GM06990 (cell line): ENCODE results near the gene ZSCAN5B.

Experiments used
- DNase-seq: peaks from one replicate; pipeline ENCODE4 v3.0.0-alpha.2; 2011; ENCODE audit not compliant: insufficient read length; ENCODE audit errors: extremely low read depth
- H3K27me3 ChIP-seq: replicated peaks from 2 replicates; pipeline ENCODE4 v1.6.0; 2011; ENCODE audit warnings: low read length; ENCODE audit not compliant: control insufficient read depth, insufficient read depth
- H3K36me3 ChIP-seq: 2 replicates; pipeline ENCODE4 v1.5.1; 2011; ENCODE audit warnings: low read length; ENCODE audit not compliant: control insufficient read depth, insufficient read depth
- H3K4me3 ChIP-seq: replicated peaks from 2 replicates; pipeline ENCODE4 v1.5.1; 2011; ENCODE audit warnings: low read depth, mild to moderate bottlenecking, control low read depth, low read length
- CTCF ChIP-seq: IDR thresholded peaks from 2 replicates; pipeline ENCODE4 v1.5.1; 2011; ENCODE audit warnings: low read length, control low read depth, mild to moderate bottlenecking, inconsistent platforms; ENCODE audit not compliant: insufficient read depth, poor library complexity, severe bottlenecking

The ZSCAN5B gene

GRCh38 chr19:56167064-56167578 is 30.5 kb downstream of the ZSCAN5B start:
- Histone ChIP-seq H3K4me3 (no peak overlapping the region), H3K27me3 (no peaks in the 10 kb centered on the region), H3K36me3 (no peaks in the 10 kb centered on the region)
- no peak for TF ChIP-seq CTCF
- no peak for DNase-seq

DNA sequence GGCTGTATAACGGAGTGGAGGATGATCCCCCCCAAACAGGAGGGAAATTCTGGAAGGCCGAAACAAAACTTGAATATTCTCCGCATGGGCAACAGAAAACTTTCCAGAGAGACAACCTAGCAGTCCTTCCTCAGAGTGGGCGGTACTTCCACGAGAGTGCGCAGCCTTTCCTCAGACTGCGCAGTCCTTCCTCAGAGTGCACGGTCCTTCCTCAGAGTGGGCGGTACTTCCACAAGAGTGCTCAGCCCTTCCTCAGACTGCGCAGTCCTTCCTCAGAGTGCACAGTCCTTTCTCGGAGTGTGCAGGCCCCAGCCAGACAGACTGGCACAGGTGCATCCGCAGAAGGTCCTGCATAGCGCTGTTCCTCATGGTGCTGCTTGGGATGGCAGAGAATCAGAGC is 34.5 kb downstream of the ZSCAN5B start:
- Histone ChIP-seq H3K4me3 (no peak overlapping the region), H3K36me3 (peaks cover 4% of the 10 kb centered on the region), H3K27me3 (no peaks in the 10 kb centered on the region)
- no peak for DNase-seq
- no peak for TF ChIP-seq CTCF

DNA sequence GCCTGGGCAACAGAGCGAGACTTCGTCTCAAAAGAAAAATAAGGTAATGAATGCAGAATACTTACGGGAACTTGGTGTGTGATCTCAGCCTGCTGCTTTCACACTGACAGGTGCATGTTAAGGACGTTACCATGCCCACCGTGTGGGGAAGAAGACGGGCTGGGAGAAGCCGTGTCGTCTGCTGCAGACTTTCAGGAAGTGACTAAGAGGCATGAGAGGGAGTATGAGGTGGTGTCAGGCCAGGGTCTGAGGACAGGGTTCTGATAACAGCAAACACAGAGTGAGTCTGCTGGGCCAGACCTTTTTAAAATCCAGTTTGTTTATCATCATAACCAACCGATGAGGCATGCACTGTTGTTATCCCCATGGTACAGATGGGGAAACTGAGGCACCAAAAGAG is 35.3 kb downstream of the ZSCAN5B start:
- no peak for DNase-seq
- no peak overlapping the region for H3K4me3 ChIP-seq
- no peaks in the 10 kb centered on the region for H3K27me3 ChIP-seq
- TF ChIP-seq CTCF, result no peak
- peaks cover 4% of the 10 kb centered on the region for H3K36me3 ChIP-seq

DNA sequence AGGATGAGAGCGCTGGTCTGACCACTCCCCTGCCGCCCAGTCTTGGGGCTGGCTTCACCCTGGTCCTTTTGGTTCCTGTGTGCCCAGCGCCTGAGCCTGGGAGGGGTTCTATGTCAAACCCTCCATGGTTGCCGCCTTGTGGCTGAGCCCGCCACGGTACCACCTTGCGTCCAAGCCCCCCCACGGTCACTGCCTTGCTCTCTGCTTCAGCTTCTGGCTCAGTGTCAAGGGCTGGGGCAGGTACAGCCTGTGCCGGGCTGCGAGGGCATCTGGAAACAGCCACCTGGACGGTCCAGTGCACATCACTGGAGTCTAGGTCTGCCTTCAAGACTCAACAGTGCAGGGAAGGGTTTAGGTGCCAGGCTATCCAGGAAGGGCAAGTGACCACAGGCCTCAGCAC is 36.0 kb downstream of the ZSCAN5B start:
- DNase-seq, result no peak
- TF ChIP-seq CTCF, result no peak
- H3K27me3 ChIP-seq, result no peaks in the 10 kb centered on the region
- H3K4me3 ChIP-seq, result no peak overlapping the region
- peaks cover 4% of the 10 kb centered on the region for H3K36me3 ChIP-seq

DNA sequence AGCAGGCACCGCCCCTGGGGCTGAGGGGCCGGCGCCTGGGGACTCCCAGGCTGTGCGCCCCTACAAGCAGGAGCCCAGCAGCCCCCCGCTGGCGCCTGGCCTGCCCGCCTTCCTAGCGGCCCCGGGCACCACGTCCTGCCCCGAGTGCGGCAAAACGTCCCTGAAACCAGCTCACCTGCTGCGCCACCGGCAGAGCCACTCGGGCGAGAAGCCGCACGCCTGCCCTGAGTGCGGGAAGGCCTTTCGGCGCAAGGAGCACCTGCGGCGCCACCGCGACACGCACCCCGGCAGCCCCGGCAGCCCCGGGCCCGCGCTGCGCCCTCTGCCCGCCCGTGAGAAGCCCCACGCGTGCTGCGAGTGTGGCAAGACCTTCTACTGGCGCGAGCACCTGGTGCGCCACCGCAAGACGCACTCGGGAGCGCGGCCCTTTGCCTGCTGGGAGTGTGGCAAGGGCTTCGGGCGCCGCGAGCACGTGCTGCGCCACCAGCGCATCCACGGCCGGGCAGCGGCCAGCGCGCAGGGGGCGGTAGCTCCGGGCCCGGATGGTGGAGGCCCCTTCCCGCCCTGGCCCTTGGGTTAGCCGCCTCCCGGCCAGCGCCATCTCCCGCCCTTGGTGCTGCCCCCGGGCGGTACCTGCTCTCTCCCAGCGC is 37.8 kb downstream of the ZSCAN5B start:
- no peak for DNase-seq
- Histone ChIP-seq H3K27me3 (no peaks in the 10 kb centered on the region), H3K36me3 (peaks cover 7% of the 10 kb centered on the region), H3K4me3 (no peak overlapping the region)
- TF ChIP-seq CTCF, result no peak
